Astrocyte (in vitro differentiated cells and primary cell): ENCODE measurements around the gene TET1.
"Not testable (repeated sequence)": the region's sequence is repeated elsewhere in the genome, so short reads cannot be mapped to it uniquely, and the experiment has no call there.

Experiments used
- CTCF ChIP-seq: IDR thresholded peaks from 2 replicates; pipeline ENCODE4 v1.5.1; 2011; ENCODE audit warnings: low read depth, mild to moderate bottlenecking, inconsistent platforms, low read length, moderate library complexity; ENCODE audit not compliant: insufficient read depth
- EZH2 ChIP-seq: IDR thresholded peaks from 2 replicates; pipeline ENCODE4 v1.6.1; 2012; ENCODE audit warnings: mild to moderate bottlenecking, low read length, inconsistent platforms; ENCODE audit not compliant: insufficient read depth

GRCh38 chr10:68518609-68519008 lies 41.5 kb upstream of the TET1 start:
- not testable (repeated sequence) for TF ChIP-seq EZH2, CTCF
